GM23338 (cell line): ENCODE results near the gene A4GNT. TPM values are rescaled to one million over a fixed set of nuclear protein-coding genes. Genes with fewer than 3 reads are reported as not detected.

ENCODE experiments used
- ATAC-seq: fragments of 200-7000 bp; cut with Tn5 transposase; 3 replicates; pipeline ENCODE4 v1.9.1; 2020
- DNase-seq: peaks from one replicate; pipeline ENCODE4 v3.0.0-alpha.2; 2015; ENCODE audit warnings: low spot score
- H2AFZ ChIP-seq: fragments of 200-600 bp; sonication (generic); 2 replicates; pipeline ENCODE4 v1.8.0; 2016; ENCODE audit warnings: antibody characterized with exemption, mild to moderate bottlenecking, moderate library complexity
- H3F3A ChIP-seq: fragments of 200-600 bp; sonication (generic); replicated peaks from 2 replicates; pipeline ENCODE4 v1.8.0; 2017; ENCODE audit warnings: antibody characterized with exemption, mixed run types, low read depth
- H3K27ac ChIP-seq: fragments of 200-600 bp; sonication (generic); 2 replicates; pipeline ENCODE4 v1.6.1; 2016; ENCODE audit warnings: low read depth
- H3K27me3 ChIP-seq: fragments of 200-600 bp; sonication (generic); 2 replicates; pipeline ENCODE4 v1.8.0; 2016; ENCODE audit warnings: mild to moderate bottlenecking, mixed run types, moderate library complexity; ENCODE audit not compliant: insufficient read depth
- H3K36me3 ChIP-seq: fragments of 200-600 bp; sonication (generic); 2 replicates; pipeline ENCODE4 v1.8.0; 2016; ENCODE audit warnings: mild to moderate bottlenecking; ENCODE audit not compliant: insufficient read depth
- H3K4me1 ChIP-seq: fragments of 200-600 bp; sonication (generic); 2 replicates; pipeline ENCODE4 v1.8.0; 2016; ENCODE audit warnings: mild to moderate bottlenecking, moderate library complexity; ENCODE audit not compliant: insufficient read depth
- H3K4me2 ChIP-seq: fragments of 200-600 bp; sonication (generic); 2 replicates; pipeline ENCODE4 v1.7.1; 2017; ENCODE audit warnings: mixed run types
- H3K4me3 ChIP-seq: fragments of 200-600 bp; sonication (generic); 2 replicates; pipeline ENCODE4 v1.6.1; 2016; ENCODE audit warnings: mixed run types
- H3K79me2 ChIP-seq: fragments of 200-600 bp; sonication (generic); replicated peaks from 2 replicates; pipeline ENCODE4 v1.8.0; 2017; ENCODE audit warnings: mild to moderate bottlenecking; ENCODE audit not compliant: insufficient read depth
- H3K9me2 ChIP-seq: fragments of 200-600 bp; sonication (generic); 2 replicates; pipeline ENCODE4 v1.8.0; 2017; ENCODE audit not compliant: insufficient read depth
- H4K20me1 ChIP-seq: fragments of 200-600 bp; sonication (generic); replicated peaks from 2 replicates; pipeline ENCODE4 v1.8.0; 2017; ENCODE audit warnings: mild to moderate bottlenecking; ENCODE audit not compliant: insufficient read depth
- H3K27ac Mint-ChIP-seq: 2 replicates; pipeline ENCODE4 v1.8.0; 2020; ENCODE audit warnings: inconsistent platforms, mild to moderate bottlenecking, moderate library complexity, mixed read lengths
- H3K27me3 Mint-ChIP-seq: 3 replicates; pipeline ENCODE4 v1.8.0; 2022; ENCODE audit warnings: low read depth, mild to moderate bottlenecking, moderate library complexity, mixed read lengths, inconsistent platforms; ENCODE audit not compliant: insufficient read depth, poor library complexity
- H3K36me3 Mint-ChIP-seq: 3 replicates; pipeline ENCODE4 v1.8.0; 2021; ENCODE audit warnings: low read depth, mild to moderate bottlenecking, inconsistent platforms, moderate library complexity, mixed read lengths
- H3K4me1 Mint-ChIP-seq: 3 replicates; pipeline ENCODE4 v1.8.0; 2020; ENCODE audit warnings: mild to moderate bottlenecking, inconsistent platforms, mixed read lengths
- H3K4me3 Mint-ChIP-seq: 3 replicates; pipeline ENCODE4 v1.8.0; 2021; ENCODE audit warnings: moderate library complexity, mild to moderate bottlenecking, inconsistent platforms, mixed read lengths
- H3K9me3 Mint-ChIP-seq: 3 replicates; pipeline ENCODE4 v1.8.0; 2020; ENCODE audit warnings: moderate library complexity, mild to moderate bottlenecking, inconsistent platforms, mixed read lengths
- CREB1 ChIP-seq: fragments of 250-450 bp; sonication (Bioruptor Pico); IDR thresholded peaks from 2 replicates; pipeline ENCODE4 v1.5.0; 2020; ENCODE audit warnings: low read depth, mild to moderate bottlenecking, moderate library complexity
- CTCF ChIP-seq, 2 experiments: fragments of 200-600 bp in 1 of 2; sonication (generic) in 1 of 2; conservative IDR thresholded peaks; 2 replicates each; pipeline versions ENCODE4 v1.5.1 to v1.6.1; 2016 to 2017; ENCODE audit warnings: antibody characterized with exemption in 2 of 2, low read depth in 2 of 2, mild to moderate bottlenecking in 2 of 2, moderate library complexity in 1 of 2
- ETS1 ChIP-seq: IDR thresholded peaks from 2 replicates; pipeline ENCODE4 v1.6.1; 2016; ENCODE audit warnings: antibody characterized with exemption
- EZH2 ChIP-seq: fragments of 200-600 bp; sonication (generic); IDR thresholded peaks from one replicate; pipeline ENCODE4 v1.8.0; 2017; ENCODE audit warnings: antibody characterized with exemption, mild to moderate bottlenecking, low read depth; ENCODE audit not compliant: unreplicated experiment
- EZH2phosphoT487 ChIP-seq: fragments of 200-600 bp; sonication (generic); IDR thresholded peaks from one replicate; pipeline ENCODE4 v1.8.1; 2018; ENCODE audit warnings: antibody characterized with exemption; ENCODE audit not compliant: unreplicated experiment
- JUNB ChIP-seq: IDR thresholded peaks from one replicate; pipeline ENCODE4 v1.6.1; 2016; ENCODE audit warnings: antibody characterized with exemption; ENCODE audit not compliant: unreplicated experiment
- NANOG ChIP-seq: IDR thresholded peaks from 2 replicates; pipeline ENCODE4 v1.6.1; 2016; ENCODE audit warnings: antibody characterized with exemption, borderline replicate concordance
- POLR2AphosphoS5 ChIP-seq: IDR thresholded peaks from 2 replicates; pipeline ENCODE4 v1.6.1; 2016; ENCODE audit warnings: antibody characterized with exemption, low read depth
- REST ChIP-seq: IDR thresholded peaks from one replicate; pipeline ENCODE4 v1.6.1; 2018; ENCODE audit warnings: antibody characterized with exemption; ENCODE audit not compliant: unreplicated experiment
- STAT1 ChIP-seq: IDR thresholded peaks from one replicate; pipeline ENCODE4 v1.6.1; 2016; ENCODE audit warnings: antibody characterized with exemption; ENCODE audit not compliant: unreplicated experiment
- ZNF114 ChIP-seq: fragments of 250-450 bp; sonication (Bioruptor Pico); IDR thresholded peaks from 2 replicates; pipeline ENCODE4 v1.5.0; 2020; ENCODE audit warnings: mild to moderate bottlenecking, moderate library complexity
- ZNF331 ChIP-seq: fragments of 250-450 bp; sonication (Bioruptor Pico); IDR thresholded peaks from 2 replicates; pipeline ENCODE4 v1.5.0; 2020; ENCODE audit warnings: low read depth, mild to moderate bottlenecking, moderate library complexity
- ZNF462 ChIP-seq: fragments of 250-450 bp; sonication (Bioruptor Pico); IDR thresholded peaks from 2 replicates; pipeline ENCODE4 v1.5.0; 2020; ENCODE audit warnings: mild to moderate bottlenecking, moderate library complexity
- polyA plus RNA-seq: library from polyadenylated mRNA; unstranded; fragments of >200 nt; fragmentation: Nextera tagmentation; extraction: Ambion mirVana; gene quantifications from 2 replicates; pipeline ENCODE4 v1.2.1, GENCODE V29; 2016
- total RNA-seq: library from RNA; depleted of rRNA; stranded (reverse); fragments of >200 nt; shearing (Covaris generic); gene quantifications from 2 replicates; pipeline ENCODE4 v1.2.3, GENCODE V29; 2014

Gene A4GNT
- total and polyA plus RNA-seq, 2 experiments from 2014 or later = not detected

DNA sequence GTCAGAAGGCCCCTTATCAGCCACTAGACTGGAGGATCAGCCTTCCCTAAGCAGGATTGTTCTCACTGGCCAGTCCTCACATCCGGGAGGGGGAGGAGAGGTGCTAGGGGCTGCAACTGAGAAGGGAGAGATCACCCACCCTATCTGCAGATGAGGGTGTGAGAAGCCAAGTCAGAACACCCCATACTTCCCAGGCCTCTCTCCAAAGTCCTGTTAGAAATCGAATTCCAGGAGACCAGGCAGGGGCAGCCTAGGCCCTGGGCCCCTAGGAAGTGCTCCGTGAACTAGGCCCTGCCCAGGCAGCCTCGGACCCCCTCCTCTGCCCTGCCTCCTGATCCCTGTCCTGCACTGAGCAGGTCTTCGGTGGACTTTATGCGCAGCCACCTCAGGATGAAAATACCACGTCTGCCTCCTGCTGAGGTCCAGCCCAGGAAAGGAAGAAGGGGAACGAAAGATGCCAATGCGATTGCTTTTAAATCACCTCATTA lies 17.7 kb downstream of the A4GNT start:
- peak; percentile 20 for ATAC-seq
- H3K27ac Mint-ChIP-seq = no peak overlapping the region; the same call in 1 of the 2 replicates

More for the DNA sequence above, 17.7 kb downstream of the A4GNT start:
- Mint-ChIP-seq H3K9me3 (no peaks in the 10 kb centered on the region), H3K27me3 (peaks cover 4% of the 10 kb centered on the region), H3K4me3 (peak overlapping the region; percentile 92), H3K36me3 (no peaks in the 10 kb centered on the region; the same call in 2 of the 3 replicates), H3K4me1 (peaks cover 24% of the 10 kb centered on the region)
- no peaks in the 10 kb centered on the region for H3F3A ChIP-seq
- H3K27ac ChIP-seq = no peak overlapping the region
- H2AFZ ChIP-seq = peak overlapping the region; percentile 96
- peak; percentile 50 for DNase-seq
- no peaks in the 10 kb centered on the region for H3K36me3 ChIP-seq
- peaks cover 23% of the 10 kb centered on the region for H3K4me1 ChIP-seq
- H3K79me2 ChIP-seq = peaks cover 24% of the 10 kb centered on the region
- H3K4me3 ChIP-seq = peak overlapping the region; percentile 97
- TF ChIP-seq STAT1 = no peak
- TF ChIP-seq EZH2phosphoT487 = no peak
- no peak for TF ChIP-seq REST
- TF ChIP-seq ZNF462 (CRISPR knock-in tag) = no peak
- TF ChIP-seq EZH2 = no peak
- TF ChIP-seq JUNB = no peak
- no peak for TF ChIP-seq CREB1
- no peak for TF ChIP-seq ZNF331 (CRISPR knock-in tag)
- no peak for TF ChIP-seq ZNF114 (CRISPR knock-in tag)
- no peak for TF ChIP-seq CTCF (conservative IDR thresholded peaks at IDR 0.05; ENCODE audit: low read depth in 2 of 2)
- TF ChIP-seq ETS1 = no peak
- no peak for TF ChIP-seq NANOG
- no peak; the same call in 1 of the 2 replicates for TF ChIP-seq POLR2AphosphoS5
- H4K20me1 ChIP-seq = peaks cover 7% of the 10 kb centered on the region; the same call in 1 of the 2 replicates
- H3K27me3 ChIP-seq = no peaks in the 10 kb centered on the region
- H3K4me2 ChIP-seq = peak overlapping the region; percentile 90
- no peaks in the 10 kb centered on the region for H3K9me2 ChIP-seq
